Measurements from ENCODE around the gene FAM20C. TPM values are rescaled to one million over a fixed set of nuclear protein-coding genes. Genes with fewer than 3 reads are reported as not detected.
"Not testable (repeated sequence)": the region's sequence is repeated elsewhere in the genome, so short reads cannot be mapped to it uniquely, and the experiment has no call there.

The FAM20C gene
- total RNA-seq, 1 donor from 2014 or later: 10.0 TPM

- no peak overlapping the region for H3K4me2 ChIP-seq (ENCODE audit: low read length)
- no peak for DNase-seq (ENCODE audit: low read depth)
- FAIRE-seq: no peak
- no peak overlapping the region for H2AFZ ChIP-seq (ENCODE audit: low read depth, low read length)
- H3K4me1 ChIP-seq (ENCODE audit: insufficient read depth, low read length): no peaks in the 10 kb centered on the region
- H3K27me3 ChIP-seq (ENCODE audit: insufficient read depth, low read length): no peaks in the 10 kb centered on the region
- H3K4me1 Mint-ChIP-seq (ENCODE audit: low read depth, unreplicated experiment): no peaks in the 10 kb centered on the region
- H3K4me3 ChIP-seq (ENCODE audit: insufficient read depth, low read depth, low read length): no peak overlapping the region
- H3K9me3 Mint-ChIP-seq (ENCODE audit: unreplicated experiment): peaks cover 21% of the 10 kb centered on the region
- H3K36me3 Mint-ChIP-seq (ENCODE audit: low read depth, unreplicated experiment): peaks cover 8% of the 10 kb centered on the region
- H3K27me3 Mint-ChIP-seq (ENCODE audit: low read depth, unreplicated experiment): no peaks in the 10 kb centered on the region
- no peaks in the 10 kb centered on the region for H3K36me3 ChIP-seq (ENCODE audit: insufficient read depth, low read length)
- H3K27ac Mint-ChIP-seq (ENCODE audit: unreplicated experiment): peak overlapping the region; percentile 26
- H3K27ac ChIP-seq (ENCODE audit: low read depth, low read length): no peak overlapping the region
- H3K4me3 Mint-ChIP-seq (ENCODE audit: unreplicated experiment): no peak overlapping the region
- H3K9ac ChIP-seq (ENCODE audit: low read length): no peak overlapping the region
- TF ChIP-seq CTCF (IDR thresholded peaks at IDR 0.05; ENCODE audit: insufficient read depth, low read depth, low read length) (no peak), EZH2 (IDR thresholded peaks at IDR 0.05; ENCODE audit: insufficient read depth, low read length) (no peak)
- H4K20me1 ChIP-seq (ENCODE audit: insufficient read depth, low read length): peaks cover 5% of the 10 kb centered on the region
- no peaks in the 10 kb centered on the region for H3K79me2 ChIP-seq (ENCODE audit: insufficient read depth, low read length)
- H3K9me3 ChIP-seq (ENCODE audit: insufficient read depth, low read depth, low read length): peaks cover 12% of the 10 kb centered on the region
Observed at GRCh38 chr7:261341-262250, 69.2 kb downstream of the FAM20C start.

GRCh38 chr7:262251-262572 is 69.8 kb downstream of the FAM20C start:
- Mint-ChIP-seq H3K27ac (ENCODE audit: unreplicated experiment) (peak overlapping the region; percentile 26), H3K4me1 (ENCODE audit: low read depth, unreplicated experiment) (no peaks in the 10 kb centered on the region), H3K9me3 (ENCODE audit: unreplicated experiment) (peaks cover 21% of the 10 kb centered on the region), H3K4me3 (ENCODE audit: unreplicated experiment) (no peak overlapping the region), H3K36me3 (ENCODE audit: low read depth, unreplicated experiment) (peaks cover 5% of the 10 kb centered on the region), H3K27me3 (ENCODE audit: low read depth, unreplicated experiment) (no peaks in the 10 kb centered on the region)
- no peak for DNase-seq (ENCODE audit: low read depth)
- H4K20me1 ChIP-seq (ENCODE audit: insufficient read depth, low read length): peaks cover 5% of the 10 kb centered on the region
- H3K4me1 ChIP-seq (ENCODE audit: insufficient read depth, low read length): no peaks in the 10 kb centered on the region
- no peak overlapping the region for H3K4me2 ChIP-seq (ENCODE audit: low read length)
- no peaks in the 10 kb centered on the region for H3K79me2 ChIP-seq (ENCODE audit: insufficient read depth, low read length)
- peaks cover 12% of the 10 kb centered on the region for H3K9me3 ChIP-seq (ENCODE audit: insufficient read depth, low read depth, low read length)
- no peak overlapping the region for H3K9ac ChIP-seq (ENCODE audit: low read length)
- H3K27me3 ChIP-seq (ENCODE audit: insufficient read depth, low read length): no peaks in the 10 kb centered on the region
- H3K27ac ChIP-seq (ENCODE audit: low read depth, low read length): no peak overlapping the region
- H3K4me3 ChIP-seq (ENCODE audit: insufficient read depth, low read depth, low read length): no peak overlapping the region
- FAIRE-seq: no peak
- no peaks in the 10 kb centered on the region for H3K36me3 ChIP-seq (ENCODE audit: insufficient read depth, low read length)
- H2AFZ ChIP-seq (ENCODE audit: low read depth, low read length): no peak overlapping the region
- TF ChIP-seq EZH2 (IDR thresholded peaks at IDR 0.05; ENCODE audit: insufficient read depth, low read length): no peak
- no peak for TF ChIP-seq CTCF (IDR thresholded peaks at IDR 0.05; ENCODE audit: insufficient read depth, low read depth, low read length)

- not testable (repeated sequence) for H4K20me1 ChIP-seq (ENCODE audit: insufficient read depth, low read length); H3K4me2 ChIP-seq (ENCODE audit: low read length); H3K79me2 ChIP-seq (ENCODE audit: insufficient read depth, low read length); DNase-seq (ENCODE audit: low read depth); H3K27me3 Mint-ChIP-seq (ENCODE audit: low read depth, unreplicated experiment); H3K9ac ChIP-seq (ENCODE audit: low read length); H3K27me3 ChIP-seq (ENCODE audit: insufficient read depth, low read length); FAIRE-seq; H3K27ac Mint-ChIP-seq (ENCODE audit: unreplicated experiment); H3K4me3 ChIP-seq (ENCODE audit: insufficient read depth, low read depth, low read length); H2AFZ ChIP-seq (ENCODE audit: low read depth, low read length); H3K36me3 ChIP-seq (ENCODE audit: insufficient read depth, low read length); H3K4me1 Mint-ChIP-seq (ENCODE audit: low read depth, unreplicated experiment); H3K27ac ChIP-seq (ENCODE audit: low read depth, low read length); H3K4me1 ChIP-seq (ENCODE audit: insufficient read depth, low read length); H3K4me3 Mint-ChIP-seq (ENCODE audit: unreplicated experiment); H3K36me3 Mint-ChIP-seq (ENCODE audit: low read depth, unreplicated experiment)
- peaks cover 12% of the 10 kb centered on the region for H3K9me3 ChIP-seq (ENCODE audit: insufficient read depth, low read depth, low read length)
- peaks cover 21% of the 10 kb centered on the region for H3K9me3 Mint-ChIP-seq (ENCODE audit: unreplicated experiment)
Observed at GRCh38 chr7:262631-263311, 70.4 kb downstream of the FAM20C start.

Data from astrocyte (in vitro differentiated cells and primary cell).